Activated CD4-positive, alpha-beta T cell treated with anti-CD3 and anti-CD28 coated beads, Interleukin-2, Interleukin-6, amounts not matched to agents 100 ng/mL and 50 ng/mL, durations not matched to agents 16 hours and 8 hours (primary cell): ENCODE measurements around the gene CD96.

Source experiments
- DNase-seq: peaks from one replicate; pipeline ENCODE4 v3.0.0-alpha.2; 2020

CD96 gene

DNA sequence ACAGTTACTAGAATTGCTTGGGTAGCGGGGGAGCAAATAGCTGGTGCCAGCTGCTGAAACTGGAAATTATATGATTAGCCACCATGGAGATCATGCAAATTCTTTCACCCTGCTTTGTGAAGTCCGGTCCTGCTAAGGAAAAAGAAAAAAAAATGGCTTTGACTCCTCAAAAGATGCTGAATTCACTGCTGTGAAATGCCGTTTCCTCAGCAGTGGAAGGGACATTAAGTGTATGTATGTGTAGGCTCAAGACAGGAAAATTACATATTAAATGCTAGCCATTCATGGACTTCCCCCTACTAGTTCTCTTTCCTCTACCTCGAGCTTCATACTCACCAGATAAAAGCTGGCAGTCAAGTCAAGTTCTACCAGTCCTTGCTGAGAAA lies 135.0 kb downstream of the CD96 start:
- no peak for DNase-seq

DNA sequence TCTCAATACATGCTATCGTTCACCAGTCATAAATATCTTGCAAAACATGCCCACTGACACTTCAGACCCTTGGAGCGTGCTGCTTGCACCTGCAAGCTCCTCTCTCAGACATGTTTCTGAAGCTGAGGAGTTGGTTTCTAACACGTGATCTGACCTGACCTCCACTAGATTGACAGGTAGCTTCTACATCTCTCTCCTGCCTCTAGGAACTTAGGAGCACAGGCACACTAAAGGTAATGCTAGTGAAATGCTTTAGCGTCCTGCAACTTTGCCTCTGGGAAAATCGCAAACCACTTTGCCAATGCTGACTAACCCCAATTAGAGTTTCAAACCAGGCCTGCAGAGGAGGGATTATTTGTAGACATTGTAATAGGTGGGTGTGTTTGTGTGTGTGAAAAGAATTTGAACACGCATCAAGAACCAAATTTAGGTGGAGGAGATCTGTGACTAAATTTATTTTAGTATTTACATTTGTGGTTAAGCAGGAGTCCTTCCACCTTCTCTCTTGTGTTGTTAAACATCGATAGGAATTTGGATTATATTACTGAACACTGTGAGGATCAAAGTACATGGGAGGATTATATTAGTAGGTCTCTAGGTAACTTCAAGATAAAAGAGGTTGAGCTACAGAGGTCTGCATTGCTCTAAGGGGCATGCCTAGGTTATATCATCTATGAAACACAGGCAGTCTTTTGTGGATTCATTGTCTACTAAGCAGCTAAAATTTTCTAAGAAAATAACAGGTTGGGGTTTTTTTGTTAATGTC lies 139.8 kb downstream of the CD96 start:
- DNase-seq = no peak

DNA sequence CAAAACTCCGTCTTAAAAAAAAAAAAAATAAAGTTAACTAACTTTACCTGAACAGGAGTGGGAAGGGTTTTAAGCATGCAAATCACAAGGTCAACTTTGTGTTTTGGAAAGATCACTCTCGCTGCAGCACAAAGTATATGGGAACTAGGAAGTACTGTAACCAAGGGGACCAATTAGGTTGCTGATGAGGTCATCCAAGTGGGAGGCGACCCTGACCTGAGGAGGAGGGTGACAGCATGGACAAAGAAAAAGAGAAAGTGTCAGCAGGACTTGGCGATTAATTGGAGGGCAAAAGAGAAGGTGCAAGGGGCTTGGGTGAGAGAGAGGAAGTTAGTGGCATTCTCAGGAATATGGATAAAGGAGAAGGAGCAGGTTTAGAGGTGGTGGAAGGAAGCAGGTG lies 142.6 kb downstream of the CD96 start:
- DNase-seq = no peak

DNA sequence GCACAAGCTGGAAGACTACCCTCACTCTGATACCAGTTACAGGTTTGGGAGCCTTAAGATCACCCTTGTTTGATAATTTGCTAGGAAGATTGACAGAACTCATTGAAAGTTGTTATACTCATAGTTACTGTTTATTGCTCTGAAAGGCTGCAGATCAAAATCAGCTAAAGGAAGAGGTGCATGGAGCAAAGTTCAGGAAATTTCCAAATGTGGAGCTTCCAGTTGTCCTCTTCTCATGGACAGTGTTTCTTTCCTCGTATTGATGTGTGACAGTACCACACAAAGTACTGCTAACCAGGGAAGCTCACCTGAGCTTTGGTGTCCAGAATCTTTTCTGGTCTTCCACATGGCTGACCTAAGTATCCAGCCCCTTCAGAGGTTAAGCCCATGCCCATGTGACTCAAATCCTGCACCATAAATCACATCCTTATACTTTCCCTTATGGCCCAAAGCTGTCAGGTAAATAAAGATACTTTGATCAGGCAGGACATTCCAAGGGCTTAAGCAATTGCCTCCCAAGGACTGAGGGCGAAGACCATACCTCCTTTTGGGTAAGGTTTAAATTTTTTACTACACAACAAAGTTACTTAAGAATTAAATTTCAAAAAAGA lies 146.3 kb downstream of the CD96 start:
- DNase-seq = no peak

DNA sequence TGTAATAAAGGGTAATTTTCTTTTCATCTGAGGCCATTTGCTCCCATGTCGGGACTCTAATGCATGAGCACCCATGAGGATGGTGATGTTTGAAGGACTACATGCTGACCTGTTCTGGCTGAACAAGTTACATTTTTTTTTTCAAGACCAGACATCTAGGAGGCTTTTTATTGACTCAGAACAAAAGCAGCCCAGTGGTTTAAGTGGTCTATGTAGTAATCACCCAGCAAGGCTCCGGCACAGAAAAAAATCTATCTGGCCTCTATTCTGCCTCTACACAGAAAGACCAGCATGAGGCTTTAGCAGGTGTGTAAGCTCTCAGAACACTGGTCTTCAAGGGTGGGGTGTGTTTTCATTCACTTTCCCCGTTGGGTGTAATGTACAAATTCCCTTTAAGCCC lies 148.2 kb downstream of the CD96 start:
- DNase-seq = peak; percentile 80

DNA sequence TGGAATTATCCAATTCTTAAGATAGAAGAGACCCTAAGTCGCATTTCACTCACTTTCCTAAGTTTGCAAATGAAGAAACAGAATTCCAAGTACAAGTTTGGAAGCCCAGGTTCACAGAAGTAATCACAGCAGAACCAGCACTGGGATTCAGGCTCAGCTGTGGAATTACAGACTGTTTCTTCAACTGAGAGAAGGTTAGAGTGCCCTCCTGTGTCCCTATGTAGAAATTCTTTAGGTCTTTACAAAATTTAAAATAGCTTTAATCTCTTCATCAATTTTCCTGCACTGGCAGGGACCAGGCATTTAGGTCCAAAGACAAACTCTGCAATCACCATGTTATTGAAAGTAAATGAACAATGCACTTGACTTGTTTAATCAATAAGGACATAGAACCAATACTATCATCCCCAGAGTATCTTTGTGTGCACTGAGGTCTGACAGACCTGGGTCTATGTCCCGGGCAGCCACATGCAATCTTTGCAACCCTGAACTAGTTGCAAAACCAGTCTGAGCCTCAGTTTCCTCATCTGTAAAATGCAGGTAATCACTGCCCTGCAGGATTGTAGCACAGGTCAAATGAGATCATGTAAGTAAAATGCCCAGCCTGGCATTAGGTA lies 149.4 kb downstream of the CD96 start:
- DNase-seq = no peak

DNA sequence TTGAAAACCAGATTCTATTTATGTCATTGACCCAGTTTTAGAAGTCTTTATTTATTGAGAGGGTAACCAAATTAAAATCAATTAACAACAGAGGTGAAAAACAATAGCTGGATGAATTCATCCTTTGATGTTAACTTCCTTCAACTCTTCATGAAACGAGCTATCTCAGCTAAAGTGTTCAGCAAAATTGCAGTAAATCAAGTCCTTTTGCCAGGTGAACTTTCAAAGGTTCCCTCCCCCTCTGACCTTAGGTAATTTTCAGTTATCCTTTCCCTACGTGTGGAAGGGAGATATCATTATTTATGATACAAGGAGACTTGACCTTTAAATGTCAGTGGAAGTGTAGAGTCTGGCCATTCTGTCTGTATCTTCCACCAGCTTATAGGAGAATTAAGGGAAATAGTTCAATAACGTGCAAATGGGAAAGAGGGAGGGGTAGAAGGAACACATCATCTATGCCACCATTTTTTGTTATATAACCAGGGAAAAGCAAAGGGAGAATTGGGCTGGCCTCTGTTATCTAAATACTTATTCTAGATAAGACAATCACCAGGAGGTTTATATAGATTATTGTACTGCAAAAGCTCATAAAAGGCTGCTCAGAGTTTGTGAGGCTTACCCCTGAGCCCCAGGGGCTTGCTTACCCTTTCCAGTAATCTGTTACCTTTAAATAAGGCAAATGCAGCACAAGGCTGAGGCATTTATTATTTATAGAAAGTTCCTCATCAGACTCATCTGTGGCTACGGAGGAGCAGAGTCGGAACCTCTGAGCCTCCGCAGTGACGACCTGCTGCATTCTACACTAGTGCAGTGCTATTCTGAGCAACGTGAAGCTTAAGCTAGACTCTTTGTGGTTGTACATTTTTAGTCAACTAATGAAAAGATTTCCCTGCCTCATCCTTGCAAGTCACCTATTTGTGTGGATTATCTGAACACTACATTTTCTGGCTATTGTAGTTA lies 150.9 kb downstream of the CD96 start:
- no peak for DNase-seq

DNA sequence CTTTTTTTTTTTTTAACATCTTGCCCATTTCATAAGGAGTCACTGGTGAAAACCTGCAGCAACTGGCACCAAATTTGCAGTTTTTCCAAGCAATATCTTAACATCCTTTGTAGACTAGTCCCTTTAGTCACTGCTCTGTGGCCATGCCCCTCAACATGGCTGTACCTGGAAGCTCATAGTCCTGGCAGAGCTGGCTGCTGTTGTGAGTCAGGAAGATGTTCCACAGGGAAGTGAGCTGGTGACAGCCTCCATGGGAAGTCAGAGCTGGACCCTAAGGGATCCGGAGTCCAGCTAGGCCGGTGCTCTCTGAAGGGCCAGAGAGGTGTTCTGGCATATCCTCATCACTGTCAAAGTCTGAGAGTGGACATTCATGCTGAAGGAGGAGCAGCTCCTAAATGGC lies 152.5 kb downstream of the CD96 start:
- no peak for DNase-seq

DNA sequence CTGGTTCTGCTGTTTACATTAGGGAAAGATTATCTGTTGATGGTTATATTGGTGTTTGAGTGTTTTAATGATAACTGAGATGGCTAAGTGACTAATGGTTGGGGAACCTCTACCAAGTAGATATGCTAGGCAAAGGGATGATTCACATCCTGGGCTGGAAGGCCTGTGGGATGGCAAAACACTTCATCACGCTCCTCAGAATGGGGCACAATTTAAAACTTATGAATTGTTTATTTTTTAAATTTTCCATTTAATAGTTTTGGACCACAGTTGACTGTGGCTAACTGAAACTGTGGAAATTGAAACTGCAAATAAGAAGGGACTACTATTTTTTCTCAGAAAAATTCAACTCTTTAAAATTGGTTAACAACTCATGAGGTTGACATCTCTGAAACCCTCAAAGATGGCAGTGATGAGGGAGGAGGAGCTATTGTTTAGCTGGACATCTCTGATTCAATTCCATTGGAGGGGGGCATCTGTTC lies 153.7 kb downstream of the CD96 start:
- DNase-seq = peak; percentile 68

DNA sequence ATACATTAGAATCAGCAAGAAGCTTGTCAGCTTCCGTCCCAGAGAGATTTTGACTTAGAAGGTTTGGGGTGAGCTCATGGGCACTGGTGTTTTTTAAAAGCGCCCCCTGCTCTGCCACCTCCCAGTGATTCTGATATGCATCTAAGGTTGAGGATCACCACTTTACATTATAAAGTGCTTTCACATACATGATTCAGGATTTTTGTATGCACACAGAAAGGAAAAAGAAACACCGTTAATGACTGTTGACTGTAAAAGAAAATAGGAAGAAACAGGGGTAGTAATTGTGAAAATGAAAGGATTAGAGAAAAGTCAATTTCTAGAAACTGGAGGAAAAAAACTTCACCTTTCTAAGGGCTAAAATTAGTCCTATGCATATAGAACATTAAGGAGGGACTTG lies 158.1 kb downstream of the CD96 start:
- DNase-seq = peak; percentile 63

DNA sequence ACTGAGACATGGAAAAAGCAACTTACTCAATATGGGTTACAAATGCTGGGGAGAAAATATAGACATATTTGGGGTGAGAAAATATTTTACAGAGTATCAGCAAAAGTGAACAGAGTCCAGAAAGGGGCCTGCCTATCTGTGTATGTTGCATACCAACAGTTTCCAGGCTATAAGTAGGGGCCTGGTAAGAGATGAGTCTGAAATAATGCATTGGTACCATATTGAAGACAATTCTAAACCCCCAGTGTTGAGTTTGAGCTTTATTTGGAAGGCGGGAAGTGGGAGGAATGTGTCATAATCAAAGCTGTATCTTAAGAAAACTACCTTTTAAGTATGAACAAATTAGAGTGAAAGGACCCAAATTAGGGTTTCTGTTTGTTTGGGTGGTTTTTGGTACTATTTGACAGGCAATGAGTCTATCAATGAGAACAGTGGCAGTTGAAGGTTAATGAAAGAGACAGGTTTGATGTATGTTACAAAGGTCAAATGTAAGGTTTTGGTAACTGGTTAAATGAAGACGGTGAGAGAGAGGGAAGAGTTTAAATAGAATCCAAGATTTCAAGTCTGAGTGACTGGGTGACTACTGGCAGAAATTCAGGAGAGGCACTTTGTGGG lies 159.4 kb downstream of the CD96 start:
- DNase-seq = no peak
